ENCODE measurements around the gene OR4N2.

DNA sequence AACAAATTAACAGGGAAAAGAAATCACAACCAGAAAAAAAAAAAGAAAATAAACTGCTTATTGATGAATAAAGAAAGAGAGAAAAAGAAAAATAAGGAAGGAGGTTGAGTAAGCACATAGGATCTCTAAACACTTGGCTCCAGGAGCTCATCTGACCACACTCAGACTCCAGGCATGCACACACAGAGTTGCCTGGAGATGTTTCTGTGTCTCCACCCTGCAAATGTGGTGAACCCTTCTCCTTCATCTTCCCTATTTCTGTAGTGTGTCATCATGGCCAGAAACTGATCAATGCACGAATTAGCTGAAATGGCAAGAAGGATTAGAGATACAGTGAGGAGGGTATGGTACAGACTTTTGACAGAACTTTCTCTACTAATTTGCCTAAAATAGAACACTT, 20.2 kb downstream of the OR4N2 start:
- TF ChIP-seq POLR2A (IDR thresholded peaks at IDR 0.05; ENCODE audit: low read length) (no peak), GATA1 (IDR thresholded peaks at IDR 0.05; ENCODE audit: low read depth, low read length) (no peak)
